MM.1S (cell line): ENCODE data around the gene PRB4.

Experiments
- DNase-seq: peaks from one replicate; pipeline ENCODE4 v3.0.0-alpha.2; 2015
- H2AFZ ChIP-seq: fragments of 300-600 bp; sonication (generic); 2 replicates; pipeline ENCODE4 v1.6.0; 2016; ENCODE audit warnings: antibody characterized with exemption, low read length
- H3F3A ChIP-seq: fragments of 300-600 bp; sonication (generic); 2 replicates; pipeline ENCODE4 v1.6.1; 2016; ENCODE audit warnings: mild to moderate bottlenecking, antibody characterized with exemption, low read length, moderate library complexity, mixed read lengths; ENCODE audit not compliant: insufficient read depth
- H3K27ac ChIP-seq: fragments of 300-600 bp; sonication (generic); 2 replicates; pipeline ENCODE4 v1.5.1; 2016; ENCODE audit warnings: mild to moderate bottlenecking, low read length
- H3K27me3 ChIP-seq: fragments of 300-600 bp; sonication (generic); replicated peaks from 2 replicates; pipeline ENCODE4 v1.6.0; 2016; ENCODE audit warnings: low read length; ENCODE audit not compliant: insufficient read depth
- H3K36me3 ChIP-seq: fragments of 300-600 bp; sonication (generic); replicated peaks from 2 replicates; pipeline ENCODE4 v1.6.1; 2016; ENCODE audit warnings: mild to moderate bottlenecking, low read length, mixed read lengths; ENCODE audit not compliant: insufficient read depth
- H3K4me1 ChIP-seq: fragments of 300-600 bp; sonication (generic); 2 replicates; pipeline ENCODE4 v1.6.1; 2016; ENCODE audit warnings: low read length, mixed read lengths
- H3K4me2 ChIP-seq: fragments of 300-600 bp; sonication (generic); 2 replicates; pipeline ENCODE4 v1.6.0; 2016; ENCODE audit warnings: low read depth, low read length
- H3K4me3 ChIP-seq: fragments of 300-600 bp; sonication (generic); 2 replicates; pipeline ENCODE4 v1.5.1; 2016; ENCODE audit warnings: low read length, mixed read lengths
- H3K79me2 ChIP-seq: fragments of 300-600 bp; sonication (generic); 2 replicates; pipeline ENCODE4 v1.6.1; 2016; ENCODE audit warnings: mixed run types, low read length, mixed read lengths
- H3K9ac ChIP-seq: fragments of 300-600 bp; sonication (generic); 2 replicates; pipeline ENCODE4 v1.6.1; 2016; ENCODE audit warnings: low read length, mixed read lengths
- H3K9me2 ChIP-seq: fragments of 300-600 bp; sonication (generic); replicated peaks from 2 replicates; pipeline ENCODE4 v1.6.1; 2016; ENCODE audit warnings: mild to moderate bottlenecking, low read length, mixed read lengths; ENCODE audit not compliant: insufficient read depth
- H3K9me3 ChIP-seq: fragments of 300-600 bp; sonication (generic); replicated peaks from 2 replicates; pipeline ENCODE4 v1.6.1; 2016; ENCODE audit warnings: mild to moderate bottlenecking, low read length, mixed read lengths; ENCODE audit not compliant: insufficient read depth
- H4K20me1 ChIP-seq: fragments of 300-600 bp; sonication (generic); 2 replicates; pipeline ENCODE4 v1.6.1; 2016; ENCODE audit warnings: mild to moderate bottlenecking, low read length, moderate library complexity, mixed read lengths; ENCODE audit not compliant: insufficient read depth
- CTCF ChIP-seq: fragments of 300-600 bp; sonication (generic); IDR thresholded peaks from 2 replicates; pipeline ENCODE4 v1.5.1; 2016; ENCODE audit warnings: antibody characterized with exemption, low read length, mixed read lengths
- EZH2 ChIP-seq: fragments of 300-600 bp; sonication (generic); optimal IDR thresholded peaks from 2 replicates; pipeline ENCODE3; 2017; ENCODE audit warnings: low read depth, mild to moderate bottlenecking, antibody characterized with exemption, low read length, mixed read lengths
- EZH2phosphoT487 ChIP-seq: fragments of 300-600 bp; sonication (generic); IDR thresholded peaks from 2 replicates; pipeline ENCODE4 v1.6.1; 2018; ENCODE audit warnings: antibody characterized with exemption, low read length

PRB4 gene

DNA sequence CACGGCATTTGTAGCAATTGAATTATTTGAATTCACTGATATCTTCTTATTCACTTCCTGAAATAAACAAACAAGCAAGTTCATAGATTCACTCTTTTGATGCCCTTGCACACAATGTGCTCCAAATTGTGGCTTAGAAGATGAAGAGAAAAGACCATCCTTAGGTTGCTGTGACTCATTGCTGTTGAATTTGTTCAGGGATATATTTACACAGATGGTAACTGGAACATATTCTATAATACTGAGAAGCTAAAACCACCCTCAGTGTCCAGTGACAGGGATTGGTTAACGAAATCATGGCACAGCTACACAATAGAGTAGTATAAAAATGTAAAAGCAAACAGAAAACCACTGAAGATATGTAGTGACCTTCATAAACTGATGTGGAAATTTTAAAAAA is 3.1 kb downstream of the PRB4 start:
- Histone ChIP-seq H3K27me3 (no peaks in the 10 kb centered on the region), H3F3A (no peaks in the 10 kb centered on the region), H3K79me2 (no peaks in the 10 kb centered on the region), H4K20me1 (no peaks in the 10 kb centered on the region), H3K9me2 (no peaks in the 10 kb centered on the region), H3K9ac (no peak overlapping the region), H2AFZ (no peak overlapping the region), H3K4me2 (no peak overlapping the region), H3K27ac (no peak overlapping the region), H3K4me1 (no peaks in the 10 kb centered on the region), H3K4me3 (no peak overlapping the region), H3K36me3 (no peaks in the 10 kb centered on the region), H3K9me3 (no peaks in the 10 kb centered on the region)
- TF ChIP-seq CTCF (no peak), EZH2phosphoT487 (no peak)
- no peak for DNase-seq

DNA sequence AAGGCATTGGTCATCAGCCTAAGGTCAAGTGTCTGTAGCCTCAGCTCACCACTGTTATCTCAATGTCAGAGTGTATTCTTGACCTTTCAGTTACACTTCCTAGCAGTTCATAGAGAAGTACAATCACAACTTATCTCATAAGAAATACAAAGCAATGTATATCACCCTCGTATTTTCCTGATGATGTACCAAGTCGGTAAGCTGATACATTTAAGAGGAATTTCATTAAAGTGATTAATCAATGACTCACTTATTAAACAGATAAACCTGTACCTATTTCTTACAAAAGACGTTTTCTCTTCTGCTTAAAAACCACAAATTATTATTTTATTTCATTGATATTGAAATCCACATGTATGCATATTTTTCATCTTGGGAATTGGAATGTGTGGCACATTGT is 36.8 kb downstream of the PRB4 start:
- no peak overlapping the region for H3K9ac ChIP-seq
- H3K9me3 ChIP-seq: no peaks in the 10 kb centered on the region
- no peak overlapping the region for H3K4me3 ChIP-seq
- H2AFZ ChIP-seq: no peak overlapping the region
- no peak overlapping the region for H3K27ac ChIP-seq
- no peak overlapping the region for H3K4me2 ChIP-seq
- no peaks in the 10 kb centered on the region for H4K20me1 ChIP-seq
- DNase-seq: no peak
- H3K27me3 ChIP-seq: no peaks in the 10 kb centered on the region
- H3K4me1 ChIP-seq: no peaks in the 10 kb centered on the region
- no peaks in the 10 kb centered on the region for H3K9me2 ChIP-seq
- no peaks in the 10 kb centered on the region for H3K36me3 ChIP-seq
- no peaks in the 10 kb centered on the region for H3F3A ChIP-seq
- TF ChIP-seq CTCF (no peak), EZH2 (no peak), EZH2phosphoT487 (no peak)
- H3K79me2 ChIP-seq: no peaks in the 10 kb centered on the region

- no peaks in the 10 kb centered on the region for H3K36me3 ChIP-seq
- H3K27ac ChIP-seq: no peak within 1 kb of the TSS
- H4K20me1 ChIP-seq: no peaks in the 10 kb centered on the region
- H3K9me2 ChIP-seq: no peaks in the 10 kb centered on the region
- no peak for TF ChIP-seq EZH2
- no peaks in the 10 kb centered on the region for H3K9me3 ChIP-seq
- H3F3A ChIP-seq: no peaks in the 10 kb centered on the region
- no peak within 1 kb of the TSS for H3K4me3 ChIP-seq
- H3K9ac ChIP-seq: no peak within 1 kb of the TSS
- no peak within 1 kb of the TSS for H2AFZ ChIP-seq
- H3K4me2 ChIP-seq: no peak within 1 kb of the TSS
- H3K27me3 ChIP-seq: no peaks in the 10 kb centered on the region
- no peaks in the 10 kb centered on the region for H3K4me1 ChIP-seq
- no peak for DNase-seq
- H3K79me2 ChIP-seq: no peaks in the 10 kb centered on the region
Measured at GRCh38 chr12:11269607-11270006, 40.6 kb downstream of the PRB4 start, which contains the start of gene PRB3. Gene PRB3, minus strand, starts transcription at chr12:11269707. Its CDS starts 38 bp downstream, at chr12:11269669.

- Histone ChIP-seq H4K20me1 (no peaks in the 10 kb centered on the region), H3K4me1 (no peaks in the 10 kb centered on the region), H3K9me3 (no peaks in the 10 kb centered on the region), H3K36me3 (no peaks in the 10 kb centered on the region), H3K9ac (no peak overlapping the region), H3K4me2 (no peak overlapping the region), H3K9me2 (no peaks in the 10 kb centered on the region), H3K27ac (no peak overlapping the region), H3F3A (no peaks in the 10 kb centered on the region), H3K4me3 (no peak overlapping the region), H3K27me3 (no peaks in the 10 kb centered on the region), H2AFZ (no peak overlapping the region), H3K79me2 (no peaks in the 10 kb centered on the region)
- DNase-seq: no peak
- TF ChIP-seq CTCF (no peak), EZH2 (no peak), EZH2phosphoT487 (no peak)
Measured at GRCh38 chr12:11264501-11264900, 45.7 kb downstream of the PRB4 start.
